Mesodermal cell (in vitro differentiated cells): Measurements from ENCODE around the gene RTN4.
"Not testable (repeated sequence)": the region's sequence is repeated elsewhere in the genome, so short reads cannot be mapped to it uniquely, and the experiment has no call there.

Experiments
- H3K27ac ChIP-seq: 2 replicates; pipeline ENCODE4 v1.7.0; 2013; ENCODE audit warnings: mild to moderate bottlenecking, low read depth, low read length, moderate library complexity; ENCODE audit not compliant: severe bottlenecking
- H3K36me3 ChIP-seq: 2 replicates; pipeline ENCODE4 v1.7.1; 2013; ENCODE audit warnings: mild to moderate bottlenecking, low read length, moderate library complexity; ENCODE audit not compliant: control insufficient read depth, insufficient read depth
- H3K4me1 ChIP-seq: one replicate; pipeline ENCODE4 v1.7.1; 2013; ENCODE audit warnings: mild to moderate bottlenecking, low read length; ENCODE audit not compliant: insufficient read depth, control insufficient read depth, poor library complexity, severe bottlenecking
- H3K4me3 ChIP-seq: 2 replicates; pipeline ENCODE4 v1.7.0; 2013; ENCODE audit warnings: low read length, control low read depth, mild to moderate bottlenecking; ENCODE audit not compliant: insufficient read depth, poor library complexity, severe bottlenecking; ENCODE audit errors: extremely low read depth
- H3K9me3 ChIP-seq: 2 replicates; pipeline ENCODE4 v1.7.1; 2013; ENCODE audit warnings: mild to moderate bottlenecking, low read length, moderate library complexity; ENCODE audit not compliant: control insufficient read depth
- WGBS, 2 experiments: methylation state at CpG; one replicate each; pipeline ENCODE4 v1.1.5; 2013; ENCODE audit warnings: missing lambda C conversion rate in 2 of 2; ENCODE audit not compliant: insufficient coverage in 2 of 2; 5-methylcytosine and 5-hydroxymethylcytosine counted together

RTN4 gene

GRCh38 chr2:55088400-55088799, 38.1 kb upstream of the RTN4 start:
- Histone ChIP-seq H3K9me3 (no peaks in the 10 kb centered on the region), H3K4me3 (no peak overlapping the region), H3K36me3 (no peaks in the 10 kb centered on the region), H3K4me1 (peaks cover 17% of the 10 kb centered on the region), H3K27ac (no peak overlapping the region)
- WGBS, 2 experiments, result 100% methylated on average over 1 of the region's 1 CpG

- WGBS, 2 experiments, result 68 to 100% methylated on average over 1 to 3 of the region's 3 CpGs
These were observed 37.7 kb upstream of the RTN4 start for GRCh38 chr2:55087936-55088335.

GRCh38 chr2:55087501-55087900, 37.2 kb upstream of the RTN4 start:
- H3K36me3 ChIP-seq, result no peaks in the 10 kb centered on the region
- no peaks in the 10 kb centered on the region for H3K9me3 ChIP-seq
- peaks cover 17% of the 10 kb centered on the region for H3K4me1 ChIP-seq
- H3K27ac ChIP-seq, result no peak overlapping the region
- no peak overlapping the region for H3K4me3 ChIP-seq

More at GRCh38 chr2:55087936-55088335, 37.7 kb upstream of the RTN4 start:
- Histone ChIP-seq H3K9me3 (no peaks in the 10 kb centered on the region), H3K4me3 (no peak overlapping the region), H3K4me1 (peaks cover 17% of the 10 kb centered on the region), H3K36me3 (no peaks in the 10 kb centered on the region), H3K27ac (no peak overlapping the region)

GRCh38 chr2:55085113-55086040, 35.1 kb upstream of the RTN4 start:
- WGBS, 2 experiments, result 92 to 100% methylated on average over 1 to 2 of the region's 5 CpGs
- Histone ChIP-seq H3K36me3 (no peaks in the 10 kb centered on the region), H3K4me3 (no peak overlapping the region), H3K27ac (no peak overlapping the region), H3K9me3 (no peaks in the 10 kb centered on the region), H3K4me1 (peaks cover 17% of the 10 kb centered on the region)

GRCh38 chr2:55084641-55085040, 34.4 kb upstream of the RTN4 start:
- WGBS, 2 experiments, result 94 to 95% methylated on average over 2 to 3 of the region's 3 CpGs
- Histone ChIP-seq H3K27ac (no peak overlapping the region), H3K4me1 (peaks cover 13% of the 10 kb centered on the region), H3K36me3 (no peaks in the 10 kb centered on the region), H3K9me3 (no peaks in the 10 kb centered on the region), H3K4me3 (no peak overlapping the region)

- H3K4me1 ChIP-seq, result no peaks in the 10 kb centered on the region
- H3K4me3 ChIP-seq, result no peak overlapping the region
- 94 to 95% methylated on average over 3 of the region's 7 CpGs for WGBS, 2 experiments
- H3K9me3 ChIP-seq, result no peaks in the 10 kb centered on the region
- no peaks in the 10 kb centered on the region for H3K36me3 ChIP-seq
- no peak overlapping the region for H3K27ac ChIP-seq
These were observed 30.0 kb upstream of the RTN4 start for GRCh38 chr2:55080204-55080738.

GRCh38 chr2:55078956-55079355, 28.7 kb upstream of the RTN4 start:
- no peaks in the 10 kb centered on the region for H3K4me1 ChIP-seq
- no peak overlapping the region for H3K27ac ChIP-seq
- 100% methylated on average over 1 to 2 of the region's 2 CpGs for WGBS, 2 experiments
- H3K36me3 ChIP-seq, result no peaks in the 10 kb centered on the region
- H3K9me3 ChIP-seq, result no peaks in the 10 kb centered on the region
- no peak overlapping the region for H3K4me3 ChIP-seq

- Histone ChIP-seq H3K4me1 (no peaks in the 10 kb centered on the region), H3K9me3 (no peaks in the 10 kb centered on the region), H3K27ac (no peak overlapping the region), H3K4me3 (no peak overlapping the region), H3K36me3 (no peaks in the 10 kb centered on the region)
- 88 to 97% methylated on average over 3 to 7 of the region's 9 CpGs for WGBS, 2 experiments
These were observed 26.5 kb upstream of the RTN4 start for GRCh38 chr2:55076721-55077120.

GRCh38 chr2:55076019-55076418, 25.8 kb upstream of the RTN4 start:
- not testable (repeated sequence) for H3K4me1 ChIP-seq, H3K4me3 ChIP-seq, H3K36me3 ChIP-seq, H3K27ac ChIP-seq, H3K9me3 ChIP-seq
- no CpG with 5 or more reads among the region's 1 CpG for WGBS, 2 experiments

- Histone ChIP-seq H3K36me3 (no peaks in the 10 kb centered on the region), H3K27ac (no peak overlapping the region), H3K4me1 (no peaks in the 10 kb centered on the region), H3K4me3 (no peak overlapping the region), H3K9me3 (no peaks in the 10 kb centered on the region)
- WGBS, 2 experiments, result 67 to 94% methylated on average over 1 to 3 of the region's 6 CpGs
These were observed 23.0 kb upstream of the RTN4 start for GRCh38 chr2:55073000-55073983.
